ENCODE data around the gene SIRPG.

Gene SIRPG

GRCh38 chr20:1637226-1637625 is 20.4 kb downstream of the SIRPG start:
- no peaks in the 10 kb centered on the region for H3K36me3 Mint-ChIP-seq (ENCODE audit: low read depth)
- H3K4me1 Mint-ChIP-seq (ENCODE audit: low read depth), result peaks cover 14% of the 10 kb centered on the region
- H3K27ac Mint-ChIP-seq, result no peak overlapping the region

GRCh38 chr20:1636621-1637020 is 21.0 kb downstream of the SIRPG start:
- H3K9me3 Mint-ChIP-seq, result no peaks in the 10 kb centered on the region
- no peaks in the 10 kb centered on the region for H3K36me3 Mint-ChIP-seq (ENCODE audit: low read depth)

More at GRCh38 chr20:1637226-1637625, 20.4 kb downstream of the SIRPG start:
- H3K4me3 Mint-ChIP-seq, result no peak overlapping the region
- no peaks in the 10 kb centered on the region for H3K9me3 Mint-ChIP-seq
- H3K27me3 Mint-ChIP-seq, result no peaks in the 10 kb centered on the region
- intact Hi-C loops (cut with micrococcal nuclease), result loop anchor here (10.0 kb wide), 1 partner anchor 122 kb away; no protein-coding TSS in a partner anchor

GRCh38 chr20:1635291-1635979 is 22.1 kb downstream of the SIRPG start:
- Mint-ChIP-seq H3K27ac (no peak overlapping the region), H3K36me3 (ENCODE audit: low read depth) (no peaks in the 10 kb centered on the region), H3K4me1 (ENCODE audit: low read depth) (peaks cover 23% of the 10 kb centered on the region)

More at GRCh38 chr20:1636621-1637020, 21.0 kb downstream of the SIRPG start:
- intact Hi-C loops (cut with micrococcal nuclease), result loop anchor here (10.0 kb wide), 1 partner anchor 122 kb away; no protein-coding TSS in a partner anchor
- no peak overlapping the region for H3K27ac Mint-ChIP-seq
- no peaks in the 10 kb centered on the region for H3K27me3 Mint-ChIP-seq
- no peak overlapping the region for H3K4me3 Mint-ChIP-seq
- peaks cover 19% of the 10 kb centered on the region for H3K4me1 Mint-ChIP-seq (ENCODE audit: low read depth)

GRCh38 chr20:1633535-1633934 is 24.0 kb downstream of the SIRPG start:
- Mint-ChIP-seq H3K4me1 (ENCODE audit: low read depth) (peaks cover 35% of the 10 kb centered on the region), H3K4me3 (no peak overlapping the region), H3K27ac (no peak overlapping the region), H3K9me3 (no peaks in the 10 kb centered on the region), H3K36me3 (ENCODE audit: low read depth) (no peaks in the 10 kb centered on the region), H3K27me3 (no peaks in the 10 kb centered on the region)
- intact Hi-C loops (cut with micrococcal nuclease), result loop anchor here (10.0 kb wide), 1 partner anchor 119 kb away; no protein-coding TSS in a partner anchor

More at GRCh38 chr20:1635291-1635979, 22.1 kb downstream of the SIRPG start:
- Mint-ChIP-seq H3K9me3 (no peaks in the 10 kb centered on the region), H3K27me3 (no peaks in the 10 kb centered on the region), H3K4me3 (no peak overlapping the region)
- intact Hi-C loops (cut with micrococcal nuclease), result loop anchor here (10.0 kb wide), 1 partner anchor 121 kb away; no protein-coding TSS in a partner anchor

- intact Hi-C loops (cut with micrococcal nuclease), result loop anchor here (10.0 kb wide), 1 partner anchor 117 kb away; no protein-coding TSS in a partner anchor
- no peak overlapping the region for H3K27ac Mint-ChIP-seq
- no peaks in the 10 kb centered on the region for H3K36me3 Mint-ChIP-seq (ENCODE audit: low read depth)
- no peaks in the 10 kb centered on the region for H3K27me3 Mint-ChIP-seq
- no peak overlapping the region for H3K4me3 Mint-ChIP-seq
- peaks cover 44% of the 10 kb centered on the region for H3K4me1 Mint-ChIP-seq (ENCODE audit: low read depth)
- no peaks in the 10 kb centered on the region for H3K9me3 Mint-ChIP-seq
Observed at GRCh38 chr20:1632178-1632577, 25.4 kb downstream of the SIRPG start.

GRCh38 chr20:1631309-1632151 is 26.0 kb downstream of the SIRPG start:
- Mint-ChIP-seq H3K9me3 (no peaks in the 10 kb centered on the region), H3K27me3 (no peaks in the 10 kb centered on the region), H3K4me3 (no peak overlapping the region), H3K4me1 (ENCODE audit: low read depth) (peaks cover 51% of the 10 kb centered on the region), H3K27ac (no peak overlapping the region), H3K36me3 (ENCODE audit: low read depth) (no peaks in the 10 kb centered on the region)
- intact Hi-C loops (cut with micrococcal nuclease), result loop anchor here (10.0 kb wide), 1 partner anchor 117 kb away; no protein-coding TSS in a partner anchor

GRCh38 chr20:1630186-1630585 is 27.4 kb downstream of the SIRPG start:
- H3K9me3 Mint-ChIP-seq, result no peaks in the 10 kb centered on the region
- intact Hi-C loops (cut with micrococcal nuclease), result loop anchor here (10.0 kb wide), 1 partner anchor 115 kb away; no protein-coding TSS in a partner anchor
- no peaks in the 10 kb centered on the region for H3K36me3 Mint-ChIP-seq (ENCODE audit: low read depth)
- peaks cover 62% of the 10 kb centered on the region for H3K4me1 Mint-ChIP-seq (ENCODE audit: low read depth)
- H3K4me3 Mint-ChIP-seq, result no peak overlapping the region
- no peaks in the 10 kb centered on the region for H3K27me3 Mint-ChIP-seq
- no peak overlapping the region for H3K27ac Mint-ChIP-seq

- H3K27ac Mint-ChIP-seq, result peak overlapping the region; percentile 1
Observed at GRCh38 chr20:1629321-1629720, 28.3 kb downstream of the SIRPG start.

GRCh38 chr20:1628621-1629020 is 29.0 kb downstream of the SIRPG start:
- H3K27me3 Mint-ChIP-seq, result no peaks in the 10 kb centered on the region
- no peaks in the 10 kb centered on the region for H3K9me3 Mint-ChIP-seq
- peak overlapping the region; percentile 1 for H3K27ac Mint-ChIP-seq
- H3K4me1 Mint-ChIP-seq (ENCODE audit: low read depth), result peaks cover 72% of the 10 kb centered on the region
- intact Hi-C loops (cut with micrococcal nuclease), result no loop called here
- H3K4me3 Mint-ChIP-seq, result no peak overlapping the region
- H3K36me3 Mint-ChIP-seq (ENCODE audit: low read depth), result no peaks in the 10 kb centered on the region

More at GRCh38 chr20:1629321-1629720, 28.3 kb downstream of the SIRPG start:
- no peak overlapping the region for H3K4me3 Mint-ChIP-seq
- no peaks in the 10 kb centered on the region for H3K27me3 Mint-ChIP-seq
- peaks cover 68% of the 10 kb centered on the region for H3K4me1 Mint-ChIP-seq (ENCODE audit: low read depth)
- no peaks in the 10 kb centered on the region for H3K9me3 Mint-ChIP-seq
- no peaks in the 10 kb centered on the region for H3K36me3 Mint-ChIP-seq (ENCODE audit: low read depth)
- intact Hi-C loops (cut with micrococcal nuclease), result no loop called here

GRCh38 chr20:1627200-1627550 is 30.4 kb downstream of the SIRPG start:
- no peak overlapping the region for H3K4me3 Mint-ChIP-seq
- H3K36me3 Mint-ChIP-seq (ENCODE audit: low read depth), result no peaks in the 10 kb centered on the region
- H3K4me1 Mint-ChIP-seq (ENCODE audit: low read depth), result peaks cover 83% of the 10 kb centered on the region
- H3K27ac Mint-ChIP-seq, result peak overlapping the region; percentile 57
- intact Hi-C loops (cut with micrococcal nuclease), result no loop called here
- H3K27me3 Mint-ChIP-seq, result no peaks in the 10 kb centered on the region
- H3K9me3 Mint-ChIP-seq, result no peaks in the 10 kb centered on the region

GRCh38 chr20:1626528-1627199 is 30.9 kb downstream of the SIRPG start:
- H3K27me3 Mint-ChIP-seq, result no peaks in the 10 kb centered on the region
- no peak overlapping the region for H3K4me3 Mint-ChIP-seq
- H3K27ac Mint-ChIP-seq, result peak overlapping the region; percentile 57
- no peaks in the 10 kb centered on the region for H3K36me3 Mint-ChIP-seq (ENCODE audit: low read depth)
- intact Hi-C loops (cut with micrococcal nuclease), result no loop called here
- H3K4me1 Mint-ChIP-seq (ENCODE audit: low read depth), result peaks cover 83% of the 10 kb centered on the region
- H3K9me3 Mint-ChIP-seq, result no peaks in the 10 kb centered on the region

- Mint-ChIP-seq H3K27ac (no peak overlapping the region), H3K9me3 (no peaks in the 10 kb centered on the region), H3K27me3 (no peaks in the 10 kb centered on the region), H3K4me3 (no peak overlapping the region), H3K36me3 (ENCODE audit: low read depth) (no peaks in the 10 kb centered on the region), H3K4me1 (ENCODE audit: low read depth) (peaks cover 90% of the 10 kb centered on the region)
- intact Hi-C loops (cut with micrococcal nuclease), result no loop called here
Observed at GRCh38 chr20:1625083-1625690, 32.4 kb downstream of the SIRPG start.

- H3K4me1 Mint-ChIP-seq (ENCODE audit: low read depth), result peaks cover 90% of the 10 kb centered on the region
- peaks cover 5% of the 10 kb centered on the region for H3K9me3 Mint-ChIP-seq
- intact Hi-C loops (cut with micrococcal nuclease), result no loop called here
- H3K27me3 Mint-ChIP-seq, result no peaks in the 10 kb centered on the region
- H3K36me3 Mint-ChIP-seq (ENCODE audit: low read depth), result peaks cover 4% of the 10 kb centered on the region
- H3K27ac Mint-ChIP-seq, result peak overlapping the region; percentile 75
- H3K4me3 Mint-ChIP-seq, result no peak overlapping the region
Observed at GRCh38 chr20:1623501-1624205, 33.9 kb downstream of the SIRPG start.

Data from dendritic cell treated with granulocyte-macrophage colony-stimulating factor and Interleukin-4, amounts not matched to agents 40 ng/mL and 50 ng/mL, for 4 days (primary cell).